Activated naive CD8-positive, alpha-beta T cell treated with anti-CD3 and anti-CD28 coated beads for 36 hours (primary cell): ENCODE data around the gene RHBDD2. TPM values are rescaled to one million over a fixed set of nuclear protein-coding genes. Genes with fewer than 3 reads are reported as not detected.

ENCODE experiments used
- DNase-seq: peaks from one replicate; pipeline ENCODE4 v3.0.0; 2021
- H3K27ac Mint-ChIP-seq: one replicate; pipeline ENCODE4 v1.8.0; 2022; ENCODE audit warnings: mild to moderate bottlenecking, moderate library complexity, mixed read lengths
- H3K27me3 Mint-ChIP-seq: one replicate; pipeline ENCODE4 v1.8.0; 2022; ENCODE audit warnings: mild to moderate bottlenecking, mixed read lengths
- H3K36me3 Mint-ChIP-seq: one replicate; pipeline ENCODE4 v1.8.0; 2021; ENCODE audit warnings: mild to moderate bottlenecking, mixed read lengths
- H3K4me1 Mint-ChIP-seq: one replicate; pipeline ENCODE4 v1.8.0; 2021; ENCODE audit warnings: mixed read lengths
- H3K4me3 Mint-ChIP-seq: one replicate; pipeline ENCODE4 v1.8.0; 2022; ENCODE audit warnings: mild to moderate bottlenecking, moderate library complexity, mixed read lengths
- H3K9me3 Mint-ChIP-seq: one replicate; pipeline ENCODE4 v1.8.0; 2022; ENCODE audit warnings: mixed read lengths
- total RNA-seq, 2 experiments: library from RNA; stranded (reverse); gene quantifications; one replicate each; pipeline ENCODE4 v1.2.3, GENCODE V29; 2021

RHBDD2 gene
- total RNA-seq, 2 experiments from 2014 or later = 28.0 to 29.6 TPM

DNA sequence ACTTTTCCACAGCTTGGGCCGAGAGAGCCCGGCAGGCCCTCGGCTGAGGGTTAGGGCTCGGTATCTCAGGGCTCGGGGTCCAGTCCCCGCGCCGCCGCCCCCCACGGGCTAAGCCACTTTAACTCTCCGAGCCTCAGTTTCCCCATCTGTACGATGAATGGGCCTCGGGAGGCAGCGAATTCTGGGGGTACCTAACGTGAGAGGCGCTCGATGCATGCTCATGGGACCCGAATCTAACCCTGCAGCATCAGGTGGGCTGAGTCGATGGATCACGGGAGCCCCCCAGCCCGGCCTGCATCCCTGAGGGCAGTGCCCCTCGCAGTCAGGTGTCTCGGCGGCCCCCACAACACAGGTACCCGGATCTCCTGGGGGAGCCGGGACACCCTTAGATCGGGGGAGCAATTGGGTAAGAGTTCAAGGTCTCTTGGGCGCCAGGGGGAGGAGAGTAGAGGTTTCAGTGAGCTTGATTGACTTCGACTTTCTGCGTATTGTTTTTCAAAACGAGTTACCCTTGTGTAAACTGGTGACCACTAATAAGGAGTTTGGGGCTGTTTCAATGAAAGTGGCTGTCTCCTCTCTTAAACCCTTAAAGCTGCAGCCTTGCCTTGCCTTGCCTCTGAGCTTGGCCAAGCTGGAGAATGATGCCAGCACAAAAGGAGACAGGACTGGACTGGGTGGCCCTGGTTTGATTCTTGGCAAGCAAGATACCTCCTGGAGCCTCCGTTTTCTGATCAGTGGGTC is 36.8 kb downstream of the RHBDD2 start:
- Mint-ChIP-seq H3K4me1 (peaks cover 33% of the 10 kb centered on the region), H3K36me3 (no peaks in the 10 kb centered on the region), H3K27ac (peak overlapping the region; percentile 69), H3K27me3 (no peaks in the 10 kb centered on the region), H3K4me3 (peak overlapping the region; percentile 87), H3K9me3 (no peaks in the 10 kb centered on the region)
- DNase-seq = peak; percentile 16

DNA sequence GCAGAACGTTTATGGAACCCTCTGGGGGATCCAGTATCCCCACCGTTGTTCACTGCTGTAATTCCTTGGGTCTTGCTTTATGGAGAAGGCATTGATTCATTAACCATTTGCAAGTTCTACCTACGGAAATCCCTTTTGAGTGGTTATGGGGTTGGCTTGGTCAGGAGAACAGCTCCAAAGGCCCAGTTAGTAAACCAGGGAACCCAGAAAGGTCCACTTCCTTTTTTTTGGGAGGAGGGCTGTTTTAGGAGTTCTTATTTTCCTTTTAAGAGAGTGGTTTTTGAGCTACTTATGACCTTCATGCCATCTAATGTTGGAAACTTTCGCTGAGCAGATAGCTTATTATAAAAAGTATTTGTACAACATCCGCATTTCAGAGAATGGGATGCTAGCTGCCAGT is 37.4 kb downstream of the RHBDD2 start:
- DNase-seq = no peak
- peaks cover 37% of the 10 kb centered on the region for H3K4me1 Mint-ChIP-seq
- no peaks in the 10 kb centered on the region for H3K9me3 Mint-ChIP-seq
- H3K36me3 Mint-ChIP-seq = no peaks in the 10 kb centered on the region
- peak overlapping the region; percentile 87 for H3K4me3 Mint-ChIP-seq
- H3K27me3 Mint-ChIP-seq = no peaks in the 10 kb centered on the region
- no peak overlapping the region for H3K27ac Mint-ChIP-seq

GRCh38 chr7:75916685-75917634 is 38.1 kb downstream of the RHBDD2 start:
- H3K4me3 Mint-ChIP-seq = no peak overlapping the region
- no peak for DNase-seq
- H3K27me3 Mint-ChIP-seq = no peaks in the 10 kb centered on the region
- peaks cover 2% of the 10 kb centered on the region for H3K36me3 Mint-ChIP-seq
- no peak overlapping the region for H3K27ac Mint-ChIP-seq
- H3K4me1 Mint-ChIP-seq = peaks cover 40% of the 10 kb centered on the region
- H3K9me3 Mint-ChIP-seq = no peaks in the 10 kb centered on the region

GRCh38 chr7:75920431-75921161 is 41.8 kb downstream of the RHBDD2 start:
- Mint-ChIP-seq H3K27me3 (no peaks in the 10 kb centered on the region), H3K4me3 (no peak overlapping the region), H3K27ac (no peak overlapping the region), H3K4me1 (peaks cover 41% of the 10 kb centered on the region), H3K9me3 (no peaks in the 10 kb centered on the region), H3K36me3 (peaks cover 2% of the 10 kb centered on the region)
- peak; percentile 56 for DNase-seq

DNA sequence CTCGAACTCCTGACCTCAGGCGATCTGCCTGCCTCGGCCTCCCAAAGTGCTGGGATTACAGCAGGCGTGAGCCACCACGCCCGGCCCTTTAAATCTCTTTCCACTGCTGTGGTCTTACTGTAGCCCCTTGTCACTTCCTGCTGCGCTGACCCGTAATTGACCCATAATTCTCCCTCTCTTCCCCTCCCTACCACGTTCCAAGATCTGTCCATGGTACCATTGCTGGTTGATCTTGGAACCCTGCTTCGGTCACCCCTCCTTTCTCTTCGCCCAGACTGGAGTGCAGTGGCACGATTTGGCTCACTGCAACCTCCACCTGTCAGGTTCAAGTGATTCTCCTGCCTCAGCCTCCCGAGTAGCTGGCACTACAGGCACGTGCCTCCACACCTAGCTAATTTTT is 42.6 kb downstream of the RHBDD2 start:
- H3K27ac Mint-ChIP-seq = no peak overlapping the region

GRCh38 chr7:75922966-75923603 is 44.3 kb downstream of the RHBDD2 start:
- no peaks in the 10 kb centered on the region for H3K9me3 Mint-ChIP-seq
- H3K36me3 Mint-ChIP-seq = peaks cover 4% of the 10 kb centered on the region
- H3K4me3 Mint-ChIP-seq = no peak overlapping the region
- DNase-seq = no peak
- H3K27me3 Mint-ChIP-seq = no peaks in the 10 kb centered on the region
- no peak overlapping the region for H3K27ac Mint-ChIP-seq
- peaks cover 31% of the 10 kb centered on the region for H3K4me1 Mint-ChIP-seq

More for the DNA sequence above, 42.6 kb downstream of the RHBDD2 start:
- peaks cover 34% of the 10 kb centered on the region for H3K4me1 Mint-ChIP-seq
- peaks cover 2% of the 10 kb centered on the region for H3K36me3 Mint-ChIP-seq
- no peaks in the 10 kb centered on the region for H3K27me3 Mint-ChIP-seq
- no peak overlapping the region for H3K4me3 Mint-ChIP-seq
- DNase-seq = no peak
- no peaks in the 10 kb centered on the region for H3K9me3 Mint-ChIP-seq

- Mint-ChIP-seq H3K27me3 (no peaks in the 10 kb centered on the region), H3K36me3 (peaks cover 8% of the 10 kb centered on the region), H3K4me3 (no peak overlapping the region), H3K4me1 (peaks cover 38% of the 10 kb centered on the region), H3K9me3 (no peaks in the 10 kb centered on the region), H3K27ac (no peak overlapping the region)
- no peak for DNase-seq
Measured at GRCh38 chr7:75924256-75924655, 45.4 kb downstream of the RHBDD2 start.

GRCh38 chr7:75924889-75925288 is 46.1 kb downstream of the RHBDD2 start:
- peaks cover 9% of the 10 kb centered on the region for H3K36me3 Mint-ChIP-seq
- no peak for DNase-seq
- H3K27me3 Mint-ChIP-seq = no peaks in the 10 kb centered on the region
- peaks cover 38% of the 10 kb centered on the region for H3K4me1 Mint-ChIP-seq
- H3K4me3 Mint-ChIP-seq = no peak overlapping the region
- no peak overlapping the region for H3K27ac Mint-ChIP-seq
- no peaks in the 10 kb centered on the region for H3K9me3 Mint-ChIP-seq

GRCh38 chr7:75925717-75926435 is 47.0 kb downstream of the RHBDD2 start:
- DNase-seq = no peak
- Mint-ChIP-seq H3K4me1 (peaks cover 31% of the 10 kb centered on the region), H3K9me3 (no peaks in the 10 kb centered on the region), H3K36me3 (peaks cover 9% of the 10 kb centered on the region), H3K27ac (no peak overlapping the region), H3K27me3 (no peaks in the 10 kb centered on the region), H3K4me3 (no peak overlapping the region)

- DNase-seq = peak; percentile 20
- peaks cover 7% of the 10 kb centered on the region for H3K36me3 Mint-ChIP-seq
- H3K4me1 Mint-ChIP-seq = peaks cover 22% of the 10 kb centered on the region
- H3K27ac Mint-ChIP-seq = peak overlapping the region; percentile 22
- no peaks in the 10 kb centered on the region for H3K9me3 Mint-ChIP-seq
- H3K4me3 Mint-ChIP-seq = no peak overlapping the region
- no peaks in the 10 kb centered on the region for H3K27me3 Mint-ChIP-seq
Measured at GRCh38 chr7:75928568-75928914, 49.7 kb downstream of the RHBDD2 start.

GRCh38 chr7:75931680-75932079 is 52.8 kb downstream of the RHBDD2 start:
- Mint-ChIP-seq H3K4me3 (no peak overlapping the region), H3K27me3 (no peaks in the 10 kb centered on the region), H3K36me3 (peaks cover 12% of the 10 kb centered on the region), H3K27ac (no peak overlapping the region), H3K9me3 (no peaks in the 10 kb centered on the region), H3K4me1 (peaks cover 15% of the 10 kb centered on the region)
- no peak for DNase-seq

DNA sequence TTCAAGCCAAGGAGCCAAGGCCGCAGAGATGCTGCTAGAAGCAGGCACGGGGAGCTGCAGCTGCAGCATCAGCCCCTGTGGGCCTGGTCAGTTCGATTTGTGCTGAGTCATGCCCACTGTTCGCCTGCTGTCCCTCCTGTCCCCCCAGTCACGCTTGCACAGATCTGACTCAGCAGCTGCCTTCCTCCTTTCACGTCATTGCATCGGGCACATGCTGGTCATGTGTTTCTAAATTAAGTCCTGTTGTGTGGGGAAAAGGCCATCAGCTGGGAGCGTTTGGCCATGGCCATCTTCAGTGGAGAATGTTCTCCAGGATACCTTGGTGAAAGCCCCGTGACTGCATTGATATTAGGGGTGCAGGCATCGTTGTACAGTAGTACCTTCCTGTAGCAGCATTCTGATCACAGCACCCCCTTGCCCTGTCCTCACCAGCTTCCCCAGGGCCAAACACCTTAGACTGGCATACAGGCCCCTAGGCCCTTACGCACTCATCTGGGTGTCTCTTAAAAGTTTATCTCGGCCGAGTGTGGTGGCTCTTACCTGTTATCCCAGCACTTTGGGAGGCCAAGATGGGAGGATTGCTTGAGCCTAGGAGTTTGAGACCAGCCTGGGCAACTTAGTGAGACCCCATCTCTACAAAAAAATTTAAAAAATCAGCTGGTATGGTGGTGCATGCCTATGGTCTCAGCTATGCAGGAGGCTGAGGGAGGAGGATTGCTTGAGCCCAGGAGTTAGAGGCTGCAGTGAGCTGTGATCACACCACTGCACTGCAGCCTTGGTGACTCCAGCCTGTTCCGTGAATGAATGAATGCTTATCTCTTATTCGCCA is 59.3 kb downstream of the RHBDD2 start:
- H3K9me3 Mint-ChIP-seq = no peaks in the 10 kb centered on the region
- H3K4me3 Mint-ChIP-seq = no peak overlapping the region
- no peak for DNase-seq
- no peaks in the 10 kb centered on the region for H3K27me3 Mint-ChIP-seq
- H3K27ac Mint-ChIP-seq = no peak overlapping the region
- H3K36me3 Mint-ChIP-seq = peaks cover 5% of the 10 kb centered on the region
- H3K4me1 Mint-ChIP-seq = no peaks in the 10 kb centered on the region
